ENCODE data around the gene C8G. TPM values are rescaled to one million over a fixed set of nuclear protein-coding genes. Genes with fewer than 3 reads are reported as not detected.

The C8G gene
- total and polyA plus RNA-seq, 9 of the 15 experiments (the other 6 are each of a cell fraction or from before 2014, with no cell fraction given): 0.35 to 5.9 (median 2.7) TPM; not detected in 2

- no peak for TF ChIP-seq ZBTB8A (IDR thresholded peaks at IDR 0.05; ENCODE audit: partially characterized antibody)
- TF ChIP-seq BACH1 (tag; IDR thresholded peaks at IDR 0.05): no peak
- no peak for TF ChIP-seq STAG1 (CRISPR knock-in tag; IDR thresholded peaks at IDR 0.05; ENCODE audit: borderline replicate concordance)
- no peak for TF ChIP-seq U2AF1 (optimal IDR thresholded peaks at IDR 0.05; ENCODE audit: low read depth, low read length)
- TF ChIP-seq SAFB (IDR thresholded peaks at IDR 0.05; ENCODE audit: borderline replicate concordance, low read depth, low read length): peak; percentile 98
- TF ChIP-seq KLF13 (tag; IDR thresholded peaks at IDR 0.05; ENCODE audit: borderline replicate concordance, low read depth): peak; percentile 89
- no peak for TF ChIP-seq TCF15 (CRISPR knock-in tag; IDR thresholded peaks at IDR 0.05)
- TF ChIP-seq ARHGAP35 (IDR thresholded peaks at IDR 0.05; ENCODE audit: partially characterized antibody): no peak
- no peak for TF ChIP-seq CBX8 (IDR thresholded peaks at IDR 0.05; ENCODE audit: borderline replicate concordance, extremely low read depth, low read depth, low read length, poor library complexity, severe bottlenecking)
- TF ChIP-seq ZBTB49 (CRISPR knock-in tag; IDR thresholded peaks at IDR 0.05; ENCODE audit: borderline replicate concordance): no peak
- no peak for TF ChIP-seq MCM2 (IDR thresholded peaks at IDR 0.05; ENCODE audit: low read depth)
- peak; percentile 32; the same call in 1 of the 2 replicates for TF ChIP-seq USF2 (CRISPR knock-in tag; IDR thresholded peaks at IDR 0.05)
- no peak for TF ChIP-seq REST (IDR thresholded peaks at IDR 0.05; ENCODE audit: borderline replicate concordance)
- TF ChIP-seq REST (CRISPR knock-in tag; IDR thresholded peaks at IDR 0.05; ENCODE audit: low read depth): peak; percentile 37; the same call in 1 of the 2 replicates
- no peak for TF ChIP-seq HDAC8 (tag; IDR thresholded peaks at IDR 0.05)
Observed at GRCh38 chr9:136991993-136992818, 47.2 kb downstream of the C8G start, which contains the start of gene PAXX (continued).
